C4-2B (cell line): Measurements from ENCODE around the gene ADAMTSL1.

Experiments used
- CTCF ChIP-seq: fragments of 450-650 bp; conservative IDR thresholded peaks from 2 replicates; pipeline ENCODE4 v1.5.1; 2017; ENCODE audit warnings: mild to moderate bottlenecking
- ZFX ChIP-seq: fragments of 450-650 bp; IDR thresholded peaks from 2 replicates; pipeline ENCODE4 v1.6.1; 2017

- TF ChIP-seq CTCF (no peak), ZFX (no peak)
Measured at GRCh38 chr9:18857769-18858168, 383.8 kb downstream of the ADAMTSL1 start.
